Dermis microvascular lymphatic vessel endothelial cell (primary cell): ENCODE data around the gene TMCO2. TPM values are rescaled to one million over a fixed set of nuclear protein-coding genes. Genes with fewer than 3 reads are reported as not detected.

Source experiments
- DNase-seq, 2 donors: peaks; one replicate each; pipeline versions ENCODE4 v3.0.0 to v3.0.0-alpha.2; 2010; ENCODE audit warnings: low read depth in 2 of 2
- total RNA-seq: library from RNA; depleted of rRNA; stranded (reverse); fragments of >200 nt; gene quantifications from 2 replicates; pipeline ENCODE4 v1.2.1, GENCODE V29; 2014

Gene TMCO2
- total RNA-seq, 1 donor from 2014 or later: not detected

DNA sequence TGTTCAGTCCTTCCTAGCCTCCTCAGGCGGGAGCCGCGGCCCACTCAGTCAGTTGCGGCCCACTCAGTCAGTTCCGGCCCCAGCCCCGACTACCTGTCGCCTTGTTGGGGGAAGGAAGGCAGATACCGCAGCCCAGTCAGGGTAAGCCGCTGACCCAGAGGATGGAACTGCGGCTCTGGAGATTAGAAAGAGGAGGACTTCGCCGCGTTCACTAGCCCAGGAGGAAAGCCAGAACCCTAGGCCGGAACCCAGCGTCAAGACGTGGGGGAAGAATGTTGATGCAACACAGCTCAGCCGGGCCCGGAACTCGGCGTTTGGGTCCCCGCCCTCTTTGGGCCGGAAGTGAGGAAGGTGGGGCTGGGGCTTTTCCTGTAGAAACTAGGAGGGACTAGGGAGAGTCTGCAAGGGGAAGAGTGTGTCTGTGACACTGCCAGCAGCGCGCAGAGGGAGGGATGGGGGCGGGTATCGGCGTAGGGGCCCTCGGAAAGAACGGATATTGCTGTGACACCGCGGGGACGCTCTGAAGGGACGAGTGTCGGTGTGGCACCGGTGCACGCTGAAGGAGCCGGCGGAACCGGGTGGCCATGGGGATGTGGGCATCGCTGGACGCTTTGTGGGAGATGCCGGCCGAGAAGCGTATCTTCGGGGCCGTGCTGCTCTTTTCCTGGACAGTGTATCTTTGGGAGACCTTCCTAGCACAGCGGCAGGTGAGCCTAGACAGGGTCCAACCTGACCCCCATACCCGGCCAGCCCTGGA is 10.1 kb downstream of the TMCO2 start, which contains the start of gene ZMPSTE24:
ZMPSTE24 (plus strand) TSS at position 549 of the 757 bp plus-strand sequence; CDS start at position 585, 36 bp downstream.
- peak; percentile 96 to 98 for DNase-seq

DNA sequence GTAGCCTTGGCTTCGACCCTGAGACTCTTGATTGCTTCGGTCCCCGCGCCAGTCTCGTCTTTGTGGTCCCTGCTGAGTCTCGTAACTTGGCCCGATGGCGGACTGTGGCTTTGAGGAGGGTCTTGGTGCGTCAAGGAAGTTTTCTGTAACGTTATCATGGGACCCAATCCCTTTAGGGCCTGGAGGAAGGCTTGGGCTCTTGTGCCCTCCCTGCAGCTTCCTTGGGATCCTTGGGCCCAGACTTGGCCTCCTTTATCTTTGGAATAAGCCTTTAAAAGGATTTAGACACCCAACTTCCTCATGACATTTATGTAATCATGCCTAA is 10.7 kb downstream of the TMCO2 start:
- peak in 1 of 2 donors; percentile 43 for DNase-seq

DNA sequence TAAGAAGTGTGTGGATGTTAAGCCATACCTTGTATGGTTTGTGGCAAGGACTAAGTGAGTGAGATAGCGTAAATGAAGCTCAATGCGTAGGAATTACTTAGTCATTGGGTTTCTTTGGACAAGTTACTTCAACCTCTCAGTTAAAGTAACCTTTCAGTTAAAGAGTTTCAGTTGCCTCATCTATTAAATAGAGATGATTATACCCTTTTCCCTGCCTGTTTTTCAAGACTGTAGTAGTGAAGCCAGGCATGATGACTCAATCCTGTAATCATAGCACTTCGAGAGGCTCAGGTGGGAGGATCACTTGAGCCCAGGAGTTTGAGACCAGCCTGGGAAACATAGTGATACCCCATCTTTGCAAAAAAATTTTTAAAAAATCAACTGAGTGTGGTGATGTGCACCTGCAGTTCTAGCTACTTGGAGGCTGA is 16.6 kb downstream of the TMCO2 start:
- DNase-seq: no peak

DNA sequence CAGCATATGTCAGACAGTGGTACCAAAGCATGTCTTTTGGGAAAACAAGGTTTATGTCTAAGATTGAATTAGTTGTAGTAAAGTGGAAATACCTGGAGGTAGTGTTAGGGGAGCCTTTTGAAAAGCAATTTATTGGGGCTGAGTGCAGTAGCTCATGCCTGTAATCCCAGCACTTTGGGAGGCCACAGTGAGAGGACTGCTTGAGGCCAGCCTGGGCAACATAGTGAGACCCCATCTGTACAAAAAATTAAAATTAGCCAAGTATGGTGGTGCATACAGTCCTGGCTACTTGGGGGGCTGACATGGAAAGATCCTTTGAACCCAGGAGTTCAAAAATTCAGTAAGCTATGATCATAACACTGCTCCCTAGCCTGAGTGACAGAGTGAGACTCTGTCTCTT is 17.6 kb downstream of the TMCO2 start:
- DNase-seq: no peak

DNA sequence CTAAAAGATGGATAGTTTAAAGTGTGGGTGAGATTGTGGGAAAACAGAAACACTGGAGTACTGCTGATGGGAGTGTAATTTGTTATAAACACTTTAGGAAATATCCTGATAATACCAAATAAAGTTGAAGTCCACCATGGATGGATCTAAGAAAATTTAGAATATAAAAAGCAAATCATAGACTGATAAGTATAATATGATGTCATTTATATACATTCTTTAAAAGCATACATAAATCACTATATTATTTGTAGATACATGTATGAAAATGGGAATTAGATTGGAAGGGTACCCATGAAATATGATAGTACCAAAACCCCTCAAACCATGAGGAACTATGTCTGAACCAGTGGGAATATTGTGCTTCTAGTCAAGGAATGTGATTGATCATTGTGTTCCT is 18.2 kb downstream of the TMCO2 start:
- DNase-seq: no peak

DNA sequence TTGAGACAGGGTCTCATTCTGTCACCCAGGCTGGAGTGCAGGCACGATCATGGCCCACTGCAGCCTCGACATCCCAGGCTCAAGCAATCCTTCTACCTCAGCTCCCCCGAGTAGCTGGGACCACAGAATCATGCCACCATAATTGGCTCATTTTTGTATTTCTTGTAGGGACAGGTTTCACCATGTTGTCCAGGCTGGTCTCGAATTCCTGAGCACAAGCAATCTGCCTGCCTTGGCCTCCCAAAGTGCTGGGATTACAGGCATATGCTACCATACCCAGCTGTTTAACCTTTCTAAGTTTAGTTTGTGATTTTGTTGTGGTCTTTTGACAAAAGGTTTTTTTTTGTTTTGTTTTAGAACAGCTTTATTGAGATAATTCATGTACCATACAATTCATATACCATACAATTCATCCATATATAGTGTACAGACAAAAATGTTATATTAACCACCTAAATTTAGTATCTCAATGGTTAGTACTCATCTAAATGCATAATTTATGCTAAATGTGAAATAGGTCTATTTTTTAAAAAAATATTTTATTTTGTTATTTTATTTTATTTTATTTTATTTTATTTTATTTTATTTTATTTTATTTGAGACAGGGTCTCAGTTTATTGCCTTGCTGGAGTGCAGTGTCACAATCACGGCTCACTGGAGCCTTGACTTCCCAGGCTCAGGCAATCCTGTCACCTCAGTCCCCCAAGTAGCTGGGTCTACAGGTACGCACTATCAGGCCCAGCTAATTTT is 19.2 kb downstream of the TMCO2 start:
- DNase-seq: no peak

DNA sequence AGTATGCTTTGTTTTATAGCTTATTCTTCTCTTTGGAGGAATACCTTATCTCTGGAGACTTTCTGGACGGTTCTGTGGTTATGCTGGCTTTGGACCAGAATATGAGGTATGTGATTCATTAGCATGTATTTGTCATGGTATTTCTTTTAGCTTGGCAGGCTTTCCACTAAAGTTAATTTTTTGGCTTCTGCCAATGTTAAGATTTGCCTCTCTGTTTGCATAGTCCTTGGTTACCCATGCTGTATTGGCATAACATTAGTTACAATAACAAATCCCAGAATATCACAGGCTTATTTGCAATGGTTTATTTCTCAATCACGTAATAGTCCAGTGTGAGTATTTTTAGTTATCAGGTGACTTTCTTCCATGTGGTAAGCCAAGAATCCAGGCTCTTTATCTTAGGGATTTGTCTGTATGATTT is 20.0 kb downstream of the TMCO2 start:
- DNase-seq: peak; percentile 31 to 37

DNA sequence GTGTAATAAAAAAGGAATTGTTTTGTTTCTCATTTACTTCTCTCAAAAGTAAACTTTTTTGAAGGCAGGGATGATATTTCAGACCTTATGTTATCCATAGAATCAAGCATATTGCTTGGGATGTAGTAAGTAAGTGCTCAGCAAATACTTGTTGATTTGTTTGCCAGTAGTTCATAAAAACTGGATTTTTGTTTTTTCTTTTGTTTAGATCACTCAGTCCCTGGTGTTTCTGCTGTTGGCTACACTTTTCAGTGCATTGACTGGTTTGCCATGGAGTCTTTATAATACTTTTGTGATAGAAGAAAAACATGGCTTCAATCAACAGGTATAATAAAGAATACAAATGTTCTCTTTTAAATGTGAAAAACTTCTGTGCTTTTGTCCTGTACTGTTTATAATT is 20.5 kb downstream of the TMCO2 start:
- no peak for DNase-seq

DNA sequence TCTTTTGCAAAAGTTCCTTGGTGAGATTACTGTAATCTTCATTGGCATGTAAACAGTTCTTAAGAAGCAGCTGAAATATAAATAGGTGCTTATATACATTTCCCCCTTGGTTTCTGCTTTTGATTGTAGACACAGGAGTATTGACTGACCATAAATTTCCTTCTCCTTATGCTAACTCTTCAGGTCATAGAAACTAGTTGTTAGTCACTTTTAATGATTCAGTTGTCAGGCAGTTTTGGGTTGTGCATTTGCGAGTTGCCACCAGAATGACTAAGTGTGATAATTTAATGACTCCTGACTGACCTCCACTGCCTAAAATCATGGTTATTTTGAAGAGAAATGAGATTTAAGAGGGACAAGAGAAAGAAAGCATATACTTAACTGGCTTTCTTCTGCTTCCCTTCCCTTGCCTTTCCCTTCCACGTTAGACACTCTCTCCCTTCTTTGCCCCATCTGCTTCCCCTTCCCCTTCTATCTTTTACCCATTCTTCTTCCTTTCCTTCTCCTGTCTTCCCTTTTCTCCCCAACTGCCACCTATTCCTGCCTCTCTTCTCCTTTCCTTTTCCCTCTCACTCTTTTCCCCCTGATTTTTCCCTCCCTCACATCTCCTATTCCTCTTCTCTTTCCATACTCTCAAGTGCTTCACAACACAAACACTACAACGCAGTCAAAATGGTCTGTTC is 22.6 kb downstream of the TMCO2 start:
- no peak for DNase-seq

DNA sequence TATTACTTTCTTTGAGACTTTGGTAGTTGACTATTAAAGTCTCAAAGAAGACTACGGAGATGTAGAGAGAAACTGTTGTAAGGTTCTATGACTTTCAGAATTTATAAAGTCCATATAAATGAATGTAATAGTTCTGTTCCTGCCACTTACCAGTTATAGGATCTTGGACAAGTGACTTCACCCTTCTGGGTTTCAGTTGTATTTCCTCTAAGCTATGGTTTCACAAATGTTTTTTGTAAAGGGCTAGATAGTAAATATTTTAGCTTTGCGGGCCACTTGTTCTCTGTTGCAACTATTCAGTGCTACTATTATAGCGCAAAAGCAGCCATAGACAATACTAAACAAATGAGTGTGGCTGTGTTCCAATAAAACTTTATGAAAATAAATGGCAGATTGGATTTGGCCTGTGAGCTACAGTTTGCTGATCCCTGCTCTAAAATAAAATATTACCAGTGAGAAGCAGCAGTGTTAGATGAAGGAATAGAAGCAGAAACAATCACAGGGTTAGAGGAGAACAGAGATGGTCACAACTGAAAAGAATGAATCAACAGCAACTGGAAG is 25.0 kb downstream of the TMCO2 start:
- no peak for DNase-seq

DNA sequence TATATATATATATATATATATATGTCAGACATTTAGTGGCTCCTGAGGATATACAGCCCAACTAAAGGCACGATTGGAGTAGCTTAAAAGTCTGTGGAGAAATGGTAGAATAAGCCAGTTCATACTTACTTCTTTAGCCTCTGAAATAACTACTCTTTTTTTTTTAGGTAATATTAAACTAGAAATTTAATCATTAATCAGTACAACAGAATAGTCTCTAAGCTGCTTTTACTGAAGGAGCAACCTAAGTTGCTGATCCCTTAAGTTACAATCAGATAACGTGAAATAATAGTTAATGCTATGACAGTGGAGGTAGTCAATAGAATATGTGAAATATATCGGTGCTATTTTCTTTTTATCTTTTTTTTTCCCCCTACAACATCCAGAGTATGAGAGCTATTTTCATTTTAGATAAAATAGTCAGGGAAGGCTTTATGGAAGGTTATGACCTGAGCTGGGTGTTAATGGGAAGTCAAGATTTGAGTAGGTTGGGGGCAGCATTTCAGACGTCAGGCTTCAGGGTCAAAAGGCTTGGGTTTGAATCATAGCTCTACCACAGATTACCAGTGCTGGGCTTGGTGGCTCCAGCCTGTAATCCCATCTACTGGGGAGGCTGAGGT is 25.9 kb downstream of the TMCO2 start:
- DNase-seq: no peak

DNA sequence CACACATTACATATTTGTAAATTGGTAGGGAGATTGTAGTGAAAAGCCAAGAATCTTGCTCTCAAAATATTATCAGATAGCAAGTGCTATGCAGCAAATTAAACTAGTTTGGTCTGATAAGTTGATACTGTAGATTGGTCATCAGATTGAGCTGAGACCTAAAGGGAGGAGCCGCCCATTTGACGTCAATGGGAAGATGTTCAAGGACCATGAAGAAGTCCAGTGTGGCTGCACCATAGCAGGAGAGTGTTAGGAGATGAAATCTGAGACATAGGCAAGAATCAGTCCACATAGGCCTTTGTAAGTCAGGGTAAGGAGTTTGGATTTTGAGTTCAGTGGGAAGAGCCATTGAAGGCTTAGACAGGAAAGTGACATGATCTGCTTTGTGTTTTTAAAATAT is 26.6 kb downstream of the TMCO2 start:
- DNase-seq: no peak

DNA sequence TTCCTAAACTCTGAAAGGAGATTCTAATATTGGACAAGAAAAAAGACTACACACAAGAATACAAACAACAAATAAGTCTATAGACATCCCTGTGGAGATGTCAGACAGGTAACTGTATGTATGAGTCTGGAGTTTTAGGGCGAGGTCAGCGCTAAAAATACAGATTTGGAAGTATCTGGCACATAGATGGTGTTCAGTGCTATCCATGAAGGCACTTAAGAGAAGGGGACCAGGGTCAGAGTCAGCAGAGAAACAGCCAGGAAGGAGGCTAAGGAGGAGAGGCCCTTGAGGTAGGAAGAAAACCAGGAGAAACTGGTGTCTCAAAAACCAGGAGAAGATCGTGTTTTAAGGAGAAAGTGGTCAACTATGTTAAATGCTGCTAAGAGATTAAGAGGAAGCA is 28.4 kb downstream of the TMCO2 start:
- DNase-seq: no peak

DNA sequence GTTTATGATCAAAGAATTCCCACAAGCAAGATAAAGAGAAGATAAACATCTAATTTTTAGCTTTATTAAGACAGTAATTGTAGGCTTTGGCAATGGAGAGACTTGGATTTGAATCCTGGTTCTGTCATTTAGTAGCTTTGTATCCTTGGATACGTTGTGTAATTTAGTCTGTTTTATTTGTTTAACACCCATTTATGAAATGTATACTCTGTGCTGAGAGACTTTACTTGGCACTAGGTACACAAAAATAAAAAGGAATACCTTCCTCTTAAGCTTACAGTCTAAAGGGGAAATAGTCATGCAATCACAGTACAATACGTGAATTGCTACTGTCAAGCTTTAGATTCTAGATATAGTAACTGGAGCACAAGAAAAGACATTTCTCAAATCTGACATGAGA is 34.1 kb downstream of the TMCO2 start:
- DNase-seq: no peak

DNA sequence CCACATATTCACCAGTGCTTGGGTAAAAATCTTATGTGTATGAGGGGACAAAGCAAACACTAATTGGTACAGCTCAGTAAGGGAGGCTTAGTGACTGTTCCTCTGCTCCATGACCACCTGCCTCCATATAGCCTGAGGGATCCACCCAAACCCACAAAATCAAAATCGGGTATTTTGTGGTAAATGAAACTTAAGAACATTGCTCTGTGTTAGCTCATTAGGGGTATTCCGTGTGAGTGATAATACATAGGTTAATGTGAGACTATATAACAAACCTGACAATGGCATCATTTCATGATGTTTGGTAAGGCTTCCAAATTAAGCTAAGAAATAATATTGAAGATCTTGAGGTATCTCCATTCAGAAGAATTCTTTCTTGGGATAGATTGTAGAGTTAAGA is 43.6 kb downstream of the TMCO2 start:
- DNase-seq: no peak

DNA sequence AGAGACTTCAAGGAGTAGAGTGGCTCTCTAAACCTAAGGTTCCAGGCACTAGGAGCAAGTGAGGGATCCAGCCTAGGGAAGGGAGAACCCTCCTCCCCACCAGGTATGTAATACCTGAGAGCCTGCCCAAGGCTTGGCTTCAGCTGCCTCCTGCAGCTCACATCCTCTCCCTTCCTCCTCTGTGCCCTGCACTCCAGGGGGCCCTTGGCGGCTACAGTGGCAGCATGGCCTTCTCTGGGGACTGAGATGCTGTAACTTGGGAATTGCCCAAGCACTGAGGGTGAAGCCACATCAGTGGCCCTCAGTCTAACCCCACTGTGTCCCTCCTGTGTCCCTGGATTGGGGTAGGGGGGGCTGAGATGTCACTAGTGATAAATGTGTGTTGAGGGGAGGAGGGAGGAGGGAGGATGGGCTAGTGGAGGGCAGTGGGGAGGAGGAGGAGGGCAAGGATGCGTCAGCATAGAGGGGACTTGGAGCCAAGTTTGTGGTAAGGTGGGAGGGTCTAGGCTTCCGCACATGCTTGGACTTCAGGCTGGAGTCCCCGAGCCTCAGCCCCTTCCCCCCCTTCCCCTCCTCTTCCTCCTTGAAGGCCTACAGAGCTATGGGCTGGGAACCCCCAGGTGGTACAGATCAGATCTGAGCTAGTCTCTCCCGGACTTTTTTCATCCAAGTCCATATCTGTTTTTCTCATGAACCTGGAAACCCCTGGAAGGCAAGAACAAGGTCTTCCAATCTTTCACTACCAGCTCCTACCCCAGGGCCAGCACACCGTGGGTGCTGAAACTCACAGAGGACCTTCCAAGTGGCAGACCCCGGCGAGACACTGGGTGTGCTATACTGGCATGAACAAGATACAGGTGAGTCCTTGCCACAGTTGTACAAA is 51.9 kb downstream of the TMCO2 start:
- no peak for DNase-seq

DNA sequence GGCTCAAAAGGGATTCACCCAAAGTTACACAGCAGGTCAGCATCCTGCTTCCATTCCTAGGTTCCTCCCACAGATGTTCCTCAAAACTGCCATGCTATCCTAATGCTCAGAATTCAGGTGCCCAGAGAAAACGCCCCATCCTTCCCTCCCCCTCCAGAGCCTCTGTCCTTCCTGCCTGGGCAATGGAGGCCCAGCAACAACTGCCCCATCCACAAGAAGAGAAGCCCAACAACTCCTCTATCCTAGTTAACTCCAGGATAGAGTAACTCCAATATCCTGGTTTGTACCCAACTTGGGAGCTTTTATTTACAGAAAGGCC is 52.5 kb downstream of the TMCO2 start:
- DNase-seq: no peak

DNA sequence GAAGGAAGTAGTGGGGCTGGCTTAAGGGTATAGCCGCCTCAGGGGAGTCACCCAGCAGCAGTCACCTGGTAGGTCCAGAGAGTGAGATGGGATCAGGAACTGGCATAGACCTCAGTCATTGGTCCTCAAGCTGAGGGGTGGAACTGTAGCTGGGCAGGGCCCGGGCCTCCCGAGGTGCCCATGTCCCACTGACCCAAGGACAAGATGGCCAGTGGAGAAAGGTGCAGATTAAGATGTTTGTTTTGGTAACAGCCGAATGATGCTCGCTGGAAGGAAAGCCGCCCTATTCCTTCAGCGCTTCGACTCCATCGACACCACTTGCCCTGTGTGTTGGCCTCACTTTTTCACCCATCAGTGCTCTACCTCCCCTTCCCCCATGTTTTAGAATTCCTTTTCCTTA is 52.9 kb downstream of the TMCO2 start:
- no peak for DNase-seq

DNA sequence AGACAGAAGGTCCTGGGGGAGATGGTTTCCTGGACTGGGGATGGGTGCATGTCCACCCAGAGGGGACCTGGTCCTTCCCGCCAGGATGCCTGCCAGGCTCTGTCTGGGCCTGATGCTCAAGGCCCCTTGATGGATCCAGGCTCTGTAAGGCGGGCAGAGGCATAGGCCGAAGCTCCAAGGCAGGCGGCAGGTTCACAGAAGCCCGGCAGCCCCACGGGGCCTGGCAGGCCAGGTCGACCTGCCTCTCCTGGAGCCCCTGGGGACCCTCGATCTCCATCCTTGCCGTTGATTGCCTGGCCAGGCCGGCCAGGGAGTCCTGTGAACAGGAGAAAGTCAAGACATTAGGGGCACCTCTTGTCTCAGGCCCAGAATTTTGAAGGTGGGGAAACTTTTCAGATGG is 53.3 kb downstream of the TMCO2 start:
- no peak for DNase-seq
